Fibroblast of lung (primary cell): ENCODE data around the gene LPCAT1.

ENCODE experiments used
- EZH2 ChIP-seq: IDR thresholded peaks from 2 replicates; pipeline ENCODE4 v1.5.1; 2012; ENCODE audit warnings: low read length, control low read depth, mild to moderate bottlenecking; ENCODE audit errors: missing control alignments
- TF ChIP-seq, protein P1 (sequence below), 2 donors: IDR thresholded peaks in 1 of 2; conservative IDR thresholded peaks in 1 of 2; 1 replicate in 1 of 2; 2 replicates in 1 of 2; pipeline ENCODE4 v1.5.1; 2011 to 2012; ENCODE audit warnings: low read length in 2 of 2, control low read depth in 1 of 2, inconsistent platforms in 1 of 2, low read depth in 1 of 2, mild to moderate bottlenecking in 1 of 2

GRCh38 chr5:1493941-1494340, 29.8 kb downstream of the LPCAT1 start:
- TF ChIP-seq, protein P1, sequence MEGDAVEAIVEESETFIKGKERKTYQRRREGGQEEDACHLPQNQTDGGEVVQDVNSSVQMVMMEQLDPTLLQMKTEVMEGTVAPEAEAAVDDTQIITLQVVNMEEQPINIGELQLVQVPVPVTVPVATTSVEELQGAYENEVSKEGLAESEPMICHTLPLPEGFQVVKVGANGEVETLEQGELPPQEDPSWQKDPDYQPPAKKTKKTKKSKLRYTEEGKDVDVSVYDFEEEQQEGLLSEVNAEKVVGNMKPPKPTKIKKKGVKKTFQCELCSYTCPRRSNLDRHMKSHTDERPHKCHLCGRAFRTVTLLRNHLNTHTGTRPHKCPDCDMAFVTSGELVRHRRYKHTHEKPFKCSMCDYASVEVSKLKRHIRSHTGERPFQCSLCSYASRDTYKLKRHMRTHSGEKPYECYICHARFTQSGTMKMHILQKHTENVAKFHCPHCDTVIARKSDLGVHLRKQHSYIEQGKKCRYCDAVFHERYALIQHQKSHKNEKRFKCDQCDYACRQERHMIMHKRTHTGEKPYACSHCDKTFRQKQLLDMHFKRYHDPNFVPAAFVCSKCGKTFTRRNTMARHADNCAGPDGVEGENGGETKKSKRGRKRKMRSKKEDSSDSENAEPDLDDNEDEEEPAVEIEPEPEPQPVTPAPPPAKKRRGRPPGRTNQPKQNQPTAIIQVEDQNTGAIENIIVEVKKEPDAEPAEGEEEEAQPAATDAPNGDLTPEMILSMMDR (conservative IDR thresholded peaks at IDR 0.05 in 1 of 2, IDR thresholded peaks at IDR 0.05 in 1 of 2; ENCODE audit: low read depth in 1 of 2, low read length in 2 of 2) = no peak
- no peak for TF ChIP-seq EZH2
